Muscle of back (tissue), 13 donors: ENCODE results near the gene VPS39. TPM values are rescaled to one million over a fixed set of nuclear protein-coding genes. Genes with fewer than 3 reads are reported as not detected.
"Not testable (repeated sequence)": the region's sequence is repeated elsewhere in the genome, so short reads cannot be mapped to it uniquely, and the experiment has no call there.

Source experiments
- DNase-seq, 3 donors: peaks; one replicate each; pipeline versions ENCODE4 v3.0.0 to v3.0.0-alpha.2; 2013
- long read RNA-seq, 9 donors: transcript quantifications; one replicate each; lab custom pipeline, GENCODE V29; 2026
- polyA plus RNA-seq, 10 donors: library from polyadenylated mRNA; unstranded; fragments of 120-200 nt; gene quantifications; one replicate each; pipeline ENCODE4 v1.2.1, GENCODE V29; 2013; ENCODE audit not compliant: insufficient read length in 10 of 10

The VPS39 gene, protein sequence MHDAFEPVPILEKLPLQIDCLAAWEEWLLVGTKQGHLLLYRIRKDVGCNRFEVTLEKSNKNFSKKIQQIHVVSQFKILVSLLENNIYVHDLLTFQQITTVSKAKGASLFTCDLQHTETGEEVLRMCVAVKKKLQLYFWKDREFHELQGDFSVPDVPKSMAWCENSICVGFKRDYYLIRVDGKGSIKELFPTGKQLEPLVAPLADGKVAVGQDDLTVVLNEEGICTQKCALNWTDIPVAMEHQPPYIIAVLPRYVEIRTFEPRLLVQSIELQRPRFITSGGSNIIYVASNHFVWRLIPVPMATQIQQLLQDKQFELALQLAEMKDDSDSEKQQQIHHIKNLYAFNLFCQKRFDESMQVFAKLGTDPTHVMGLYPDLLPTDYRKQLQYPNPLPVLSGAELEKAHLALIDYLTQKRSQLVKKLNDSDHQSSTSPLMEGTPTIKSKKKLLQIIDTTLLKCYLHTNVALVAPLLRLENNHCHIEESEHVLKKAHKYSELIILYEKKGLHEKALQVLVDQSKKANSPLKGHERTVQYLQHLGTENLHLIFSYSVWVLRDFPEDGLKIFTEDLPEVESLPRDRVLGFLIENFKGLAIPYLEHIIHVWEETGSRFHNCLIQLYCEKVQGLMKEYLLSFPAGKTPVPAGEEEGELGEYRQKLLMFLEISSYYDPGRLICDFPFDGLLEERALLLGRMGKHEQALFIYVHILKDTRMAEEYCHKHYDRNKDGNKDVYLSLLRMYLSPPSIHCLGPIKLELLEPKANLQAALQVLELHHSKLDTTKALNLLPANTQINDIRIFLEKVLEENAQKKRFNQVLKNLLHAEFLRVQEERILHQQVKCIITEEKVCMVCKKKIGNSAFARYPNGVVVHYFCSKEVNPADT
- polyA plus RNA-seq: 10 to 100 TPM; 32.8 to 56.7 (median 44.9) TPM
- long read RNA-seq, donor 1, full-length matches to known transcripts: 16 of 16 reads
- long read RNA-seq, donor 1, partial matches to known transcripts: 0 of 16 reads
- long read RNA-seq, donor 1, other reads (novel, unspliced or antisense): 0 of 16 reads
- long read RNA-seq, donor 2, full-length matches to known transcripts: 17 of 17 reads
- long read RNA-seq, donor 2, partial matches to known transcripts: 0 of 17 reads
- long read RNA-seq, donor 2, other reads (novel, unspliced or antisense): 0 of 17 reads
- long read RNA-seq, donor 3, partial matches to known transcripts: 0 of 1 reads
- long read RNA-seq, donor 3, other reads (novel, unspliced or antisense): 0 of 1 reads
- long read RNA-seq, donor 4, transcript VPS39-214 (1 exons, 2,835 nt): major isoform, 12 of 13 reads
- long read RNA-seq, donor 4, partial matches to known transcripts: 0 of 13 reads
- long read RNA-seq, donor 4, other reads (novel, unspliced or antisense): 0 of 13 reads
- long read RNA-seq, donor 5, full-length matches to known transcripts: 16 of 16 reads
- long read RNA-seq, donor 5, partial matches to known transcripts: 0 of 16 reads
- long read RNA-seq, donor 5, other reads (novel, unspliced or antisense): 0 of 16 reads
- long read RNA-seq, donor 6, full-length matches to known transcripts: 19 of 19 reads
- long read RNA-seq, donor 6, partial matches to known transcripts: 0 of 19 reads
- long read RNA-seq, donor 6, other reads (novel, unspliced or antisense): 0 of 19 reads
- long read RNA-seq, donor 7, full-length matches to known transcripts: 24 of 32 reads
- long read RNA-seq, donor 7, partial matches to known transcripts: 8 of 32 reads
- long read RNA-seq, donor 7, other reads (novel, unspliced or antisense): 0 of 32 reads
- long read RNA-seq, donor 8, transcript VPS39-214 (1 exons, 2,835 nt): major isoform, 9 of 9 reads
- long read RNA-seq, donor 8, partial matches to known transcripts: 0 of 9 reads
- long read RNA-seq, donor 8, other reads (novel, unspliced or antisense): 0 of 9 reads
- long read RNA-seq, donor 9, partial matches to known transcripts: 0 of 3 reads
- long read RNA-seq, donor 9, other reads (novel, unspliced or antisense): 0 of 3 reads

GRCh38 chr15:42207674-42208579 is at the start of gene VPS39:
TSS of gene VPS39 (minus strand) at chr15:42208304. CDS start at chr15:42208153, 151 bp downstream.
- DNase-seq: peak; percentile 76 to 96 (median 90)

DNA sequence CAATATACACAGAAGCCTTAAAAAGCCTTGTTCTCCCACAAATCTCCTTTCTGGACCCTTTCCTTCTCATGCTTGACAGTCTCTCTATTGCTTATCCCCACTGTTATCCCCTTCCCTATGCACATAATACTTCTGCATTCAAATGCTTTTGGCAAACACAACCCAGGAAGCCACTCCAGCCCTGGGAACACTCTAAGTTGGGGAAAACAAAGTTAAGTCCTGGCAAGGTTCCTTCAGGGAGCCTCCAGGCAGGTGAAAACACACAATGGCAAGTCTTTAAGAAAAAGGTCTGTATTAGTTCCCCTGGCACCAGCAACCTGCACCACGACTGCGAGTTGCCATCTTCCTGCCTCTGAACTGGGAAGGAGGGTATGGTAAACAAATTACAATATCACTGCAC is 45.2 kb upstream of the VPS39 start:
- no peak for DNase-seq

GRCh38 chr15:42240823-42241222 is 32.7 kb upstream of the VPS39 start:
- no peak for DNase-seq

- peak in 1 of 3 donors; percentile 3 for DNase-seq
Observed at GRCh38 chr15:42239528-42240182, 31.6 kb upstream of the VPS39 start.

- DNase-seq: no peak
Observed at GRCh38 chr15:42233107-42233506, 25.0 kb upstream of the VPS39 start.

DNA sequence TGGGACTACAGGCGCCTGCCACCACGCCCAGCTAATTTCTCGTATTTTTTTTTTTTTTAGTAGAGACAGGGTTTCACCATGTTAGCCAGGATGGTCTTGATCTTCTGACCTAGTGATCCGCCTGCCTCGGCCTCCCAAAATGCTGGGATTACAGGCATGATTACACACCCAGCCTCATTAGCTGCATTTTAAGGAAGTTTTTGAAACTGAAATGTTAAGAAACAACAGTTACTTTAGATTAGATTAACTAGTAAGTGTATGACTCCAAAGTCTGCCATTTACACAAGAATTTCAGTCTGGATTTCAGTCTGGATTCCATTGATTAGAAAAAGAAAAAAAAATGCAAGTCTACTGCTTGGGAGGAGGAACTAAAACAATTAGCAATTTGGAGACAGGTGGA is 24.5 kb upstream of the VPS39 start:
- no peak for DNase-seq

DNA sequence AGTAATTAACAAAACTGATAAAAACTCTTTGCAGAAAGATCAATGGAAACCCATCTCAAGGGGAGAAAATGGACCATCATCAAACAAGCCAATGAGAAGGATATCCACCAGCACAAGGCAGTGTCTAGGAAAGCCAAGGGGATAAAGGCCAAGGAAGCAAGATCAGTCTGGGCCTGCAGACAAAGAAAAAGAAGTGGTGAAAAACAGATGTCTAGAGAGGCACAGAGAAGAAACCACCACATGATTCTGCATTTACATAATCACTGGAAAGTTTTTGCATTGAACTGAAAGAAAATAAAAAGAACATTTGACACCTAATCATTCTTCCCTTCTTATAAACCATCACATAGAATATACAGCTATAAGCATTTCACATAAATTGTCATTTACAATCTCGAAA is 23.0 kb upstream of the VPS39 start:
- DNase-seq: no peak

GRCh38 chr15:42228981-42229380 is 20.9 kb upstream of the VPS39 start:
- not testable (repeated sequence) for DNase-seq

DNA sequence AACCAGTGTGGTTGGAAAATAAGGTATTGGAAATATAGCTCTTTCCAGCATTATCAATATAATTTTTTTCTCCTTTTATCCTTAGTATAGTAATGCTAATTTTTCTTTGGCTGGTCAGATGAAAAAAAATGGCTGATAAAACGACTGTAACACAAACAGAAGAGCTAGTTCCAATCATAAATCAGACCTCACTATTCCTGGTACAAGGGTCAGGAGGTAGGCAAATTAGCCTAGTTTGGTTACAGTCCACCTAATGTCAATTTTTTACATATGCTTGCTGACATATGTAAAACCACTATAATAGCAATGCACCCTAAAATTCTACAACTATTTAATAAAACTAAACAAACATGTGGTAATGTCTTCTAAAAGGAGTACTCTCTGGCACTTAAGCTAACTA is 19.9 kb upstream of the VPS39 start:
- no peak for DNase-seq

- no peak for DNase-seq
Observed at GRCh38 chr15:42226648-42227047, 18.5 kb upstream of the VPS39 start.

DNA sequence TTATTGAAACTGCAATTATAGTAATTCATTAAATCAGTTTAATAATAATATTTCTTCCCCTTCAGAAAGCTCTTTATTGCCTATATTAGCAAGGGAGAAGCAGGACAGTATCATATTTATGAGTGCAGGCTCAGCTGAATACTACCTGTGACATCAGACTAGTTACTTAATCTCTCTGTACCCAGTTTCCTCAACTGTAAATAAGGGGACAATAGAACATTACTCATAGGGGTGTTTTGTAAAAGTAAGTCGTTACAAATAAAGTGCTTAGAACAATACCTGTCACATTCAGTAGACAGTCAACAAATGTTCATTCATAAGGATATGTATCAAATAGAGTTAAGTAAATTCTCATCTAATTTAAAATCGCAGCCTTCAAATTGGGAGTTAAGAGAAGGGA is 12.1 kb upstream of the VPS39 start:
- no peak for DNase-seq

- no peak for DNase-seq
Observed at GRCh38 chr15:42218953-42219592, 11.0 kb upstream of the VPS39 start.

DNA sequence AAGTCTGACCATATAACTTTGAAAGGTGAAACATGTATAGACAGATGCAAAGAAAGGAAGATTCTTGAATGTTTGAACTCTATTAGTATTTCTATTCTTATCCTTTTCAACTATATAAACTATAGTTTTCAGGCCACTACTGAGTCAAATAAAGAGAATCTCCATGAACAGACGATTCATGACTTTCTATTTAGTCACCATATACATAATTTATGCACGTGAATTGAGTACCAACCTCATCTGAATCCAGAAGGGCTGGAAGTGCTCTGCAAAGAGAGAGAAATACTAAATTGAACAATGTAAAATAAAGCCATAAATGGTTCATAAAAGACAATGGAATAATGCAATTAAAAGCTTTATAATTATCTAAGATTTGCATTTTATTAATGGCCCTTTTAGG is 9.5 kb upstream of the VPS39 start:
- DNase-seq: no peak

GRCh38 chr15:42215913-42216829 is 8.1 kb upstream of the VPS39 start:
- DNase-seq: no peak

GRCh38 chr15:42214600-42214999 is 6.5 kb upstream of the VPS39 start:
- no peak for DNase-seq

DNA sequence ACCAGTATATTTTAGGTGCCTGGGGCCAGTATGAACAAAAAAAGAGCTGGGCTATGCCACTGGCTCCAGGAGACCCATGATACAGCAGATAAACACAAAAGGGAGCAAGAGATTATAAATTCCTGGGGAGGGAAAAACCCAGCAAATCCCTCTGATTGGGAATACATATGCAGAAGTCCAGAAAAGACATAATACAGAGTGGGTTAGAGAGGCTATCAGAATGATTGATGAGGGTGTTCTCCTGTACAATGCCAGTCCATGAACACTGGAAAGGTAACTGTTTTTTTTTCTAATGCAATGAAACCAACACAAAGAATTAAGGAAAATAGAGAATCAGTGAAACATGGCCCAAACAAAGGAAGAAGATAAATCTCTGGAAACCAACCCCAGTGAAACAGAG is 5.4 kb upstream of the VPS39 start:
- no peak for DNase-seq

DNA sequence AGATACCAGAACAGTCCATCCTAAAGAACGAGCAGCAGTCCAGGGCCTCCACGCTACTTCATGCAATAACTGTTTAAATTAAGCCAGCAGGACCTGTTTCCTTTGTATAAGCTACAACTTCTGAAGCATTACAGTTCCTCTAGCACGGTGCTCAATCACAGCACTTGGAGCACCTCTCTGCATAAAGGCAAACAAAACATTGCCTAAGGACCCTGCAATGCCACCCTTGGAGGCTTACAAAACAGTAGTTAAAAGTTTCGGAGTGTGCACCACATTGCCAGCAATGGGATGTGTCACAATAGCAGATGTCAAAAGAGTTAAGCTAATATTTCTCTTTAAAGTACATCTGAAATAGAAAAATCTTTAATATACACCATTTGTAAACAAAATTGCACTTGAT is 2.6 kb upstream of the VPS39 start:
- DNase-seq: no peak
